HEK293 (cell line): ENCODE measurements around the gene FAM241A.

Source experiments
- CTCF ChIA-PET: fragments of 350-600 bp; formaldehyde crosslinking; extraction: SDS; loops from one replicate; lab custom pipeline; 2021; ENCODE audit warnings: antibody characterized with exemption; lab: Yijun Ruan, JAX
- POLR2A ChIA-PET: fragments of 300-600 bp; formaldehyde crosslinking; extraction: SDS; loops from one replicate; lab custom pipeline; 2020; ENCODE audit warnings: antibody characterized with exemption, inconsistent platforms; lab: Yijun Ruan, JAX
- H3K27ac ChIP-seq: fragments of 200-500 bp; sonication (Bioruptor generic); 2 replicates; pipeline ENCODE4 v1.5.1; 2014; ENCODE audit warnings: low read depth, low read length, control low read depth, inconsistent platforms; ENCODE audit errors: extremely low read depth
- H3K36me3 ChIP-seq, 2 experiments: fragments of 200-500 bp in 1 of 2; sonication (Bioruptor generic) in 1 of 2; 1 replicate in 1 of 2; 2 replicates in 1 of 2; pipeline ENCODE4 v1.5.1; 2014 to 2017; ENCODE audit warnings: inconsistent platforms in 2 of 2, low read length in 2 of 2; ENCODE audit not compliant: control insufficient read depth in 2 of 2, insufficient read depth in 1 of 2
- H3K4me1 ChIP-seq: fragments of 200-500 bp; sonication (Bioruptor generic); 2 replicates; pipeline ENCODE4 v1.5.1; 2014; ENCODE audit warnings: mild to moderate bottlenecking, low read length, inconsistent platforms; ENCODE audit not compliant: control insufficient read depth, insufficient read depth
- H3K4me3 ChIP-seq: 2 replicates; pipeline ENCODE4 v1.5.1; 2011; ENCODE audit warnings: low read depth, mild to moderate bottlenecking, control low read depth, low read length, moderate library complexity
- H3K9me3 ChIP-seq: fragments of 200-500 bp; sonication (Bioruptor generic); 2 replicates; pipeline ENCODE4 v1.5.1; 2014; ENCODE audit warnings: low read depth, low read length, inconsistent platforms; ENCODE audit not compliant: control insufficient read depth, insufficient read depth
- PRDM6 ChIP-seq: fragments of 450-650 bp; formaldehyde crosslinking; IDR thresholded peaks from 2 replicates; pipeline ENCODE4 v1.5.1; 2017; ENCODE audit warnings: missing biosample characterization, missing genetic modification characterization
- SETDB1 ChIP-seq: IDR thresholded peaks from one replicate; pipeline ENCODE4 v1.6.1; 2017; ENCODE audit warnings: mild to moderate bottlenecking, low read length, moderate library complexity, mixed read lengths; ENCODE audit not compliant: insufficient read length
- ZBTB8A ChIP-seq: fragments of 450-650 bp; formaldehyde crosslinking; IDR thresholded peaks from 2 replicates; pipeline ENCODE4 v1.5.1; 2016; ENCODE audit warnings: missing biosample characterization, missing genetic modification characterization
- ZIC2 ChIP-seq: fragments of 450-650 bp; formaldehyde crosslinking; IDR thresholded peaks from 2 replicates; pipeline ENCODE4 v1.5.1; 2016; ENCODE audit warnings: missing biosample characterization, missing genetic modification characterization
- ZNF121 ChIP-seq: fragments of 450-650 bp; formaldehyde crosslinking; IDR thresholded peaks from 2 replicates; pipeline ENCODE4 v1.5.1; 2016; ENCODE audit warnings: missing biosample characterization, missing genetic modification characterization
- ZNF19 ChIP-seq: fragments of 450-650 bp; formaldehyde crosslinking; IDR thresholded peaks from 2 replicates; pipeline ENCODE4; 2016; ENCODE audit warnings: missing biosample characterization, missing genetic modification characterization, low read depth
- ZNF324 ChIP-seq: fragments of 450-650 bp; formaldehyde crosslinking; IDR thresholded peaks from 2 replicates; pipeline ENCODE4 v1.5.1; 2016; ENCODE audit warnings: missing biosample characterization, missing genetic modification characterization
- ZNF48 ChIP-seq: fragments of 450-650 bp; formaldehyde crosslinking; IDR thresholded peaks from 2 replicates; pipeline ENCODE4 v1.5.1; 2016; ENCODE audit warnings: missing biosample characterization, missing genetic modification characterization
- ZNF596 ChIP-seq: fragments of 450-650 bp; IDR thresholded peaks from 2 replicates; pipeline ENCODE4 v1.5.0; 2018; ENCODE audit warnings: missing biosample characterization, mild to moderate bottlenecking, missing genetic modification characterization, moderate library complexity
- ZNF610 ChIP-seq: fragments of 450-650 bp; formaldehyde crosslinking; IDR thresholded peaks from 2 replicates; pipeline ENCODE4 v1.5.1; 2016; ENCODE audit warnings: missing biosample characterization, missing genetic modification characterization, borderline replicate concordance
- ZNF76 ChIP-seq: fragments of 450-650 bp; formaldehyde crosslinking; IDR thresholded peaks from 2 replicates; pipeline ENCODE4; 2016; ENCODE audit warnings: low read depth, missing biosample characterization, missing genetic modification characterization, borderline replicate concordance
- TF ChIP-seq, protein P1 (sequence below): fragments of 450-650 bp; formaldehyde crosslinking; IDR thresholded peaks from 2 replicates; pipeline ENCODE4 v1.5.1; 2016; ENCODE audit warnings: missing biosample characterization, missing genetic modification characterization
- TF ChIP-seq, protein P2 (sequence below): fragments of 450-650 bp; IDR thresholded peaks from 2 replicates; pipeline ENCODE4 v1.5.1; 2018; ENCODE audit warnings: missing biosample characterization, mild to moderate bottlenecking, missing genetic modification characterization
- TF ChIP-seq, protein P3 (sequence below): fragments of 450-650 bp; formaldehyde crosslinking; IDR thresholded peaks from 2 replicates; pipeline ENCODE4 v1.5.1; 2016; ENCODE audit warnings: missing biosample characterization, missing genetic modification characterization

FAM241A gene

GRCh38 chr4:112182604-112183003 lies 37.4 kb downstream of the FAM241A start (continued):
- TF ChIP-seq, protein P1, sequence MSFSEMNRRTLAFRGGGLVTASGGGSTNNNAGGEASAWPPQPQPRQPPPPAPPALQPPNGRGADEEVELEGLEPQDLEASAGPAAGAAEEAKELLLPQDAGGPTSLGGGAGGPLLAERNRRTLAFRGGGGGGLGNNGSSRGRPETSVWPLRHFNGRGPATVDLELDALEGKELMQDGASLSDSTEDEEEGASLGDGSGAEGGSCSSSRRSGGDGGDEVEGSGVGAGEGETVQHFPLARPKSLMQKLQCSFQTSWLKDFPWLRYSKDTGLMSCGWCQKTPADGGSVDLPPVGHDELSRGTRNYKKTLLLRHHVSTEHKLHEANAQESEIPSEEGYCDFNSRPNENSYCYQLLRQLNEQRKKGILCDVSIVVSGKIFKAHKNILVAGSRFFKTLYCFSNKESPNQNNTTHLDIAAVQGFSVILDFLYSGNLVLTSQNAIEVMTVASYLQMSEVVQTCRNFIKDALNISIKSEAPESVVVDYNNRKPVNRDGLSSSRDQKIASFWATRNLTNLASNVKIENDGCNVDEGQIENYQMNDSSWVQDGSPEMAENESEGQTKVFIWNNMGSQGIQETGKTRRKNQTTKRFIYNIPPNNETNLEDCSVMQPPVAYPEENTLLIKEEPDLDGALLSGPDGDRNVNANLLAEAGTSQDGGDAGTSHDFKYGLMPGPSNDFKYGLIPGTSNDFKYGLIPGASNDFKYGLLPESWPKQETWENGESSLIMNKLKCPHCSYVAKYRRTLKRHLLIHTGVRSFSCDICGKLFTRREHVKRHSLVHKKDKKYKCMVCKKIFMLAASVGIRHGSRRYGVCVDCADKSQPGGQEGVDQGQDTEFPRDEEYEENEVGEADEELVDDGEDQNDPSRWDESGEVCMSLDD (tag by site-specific recombination), result no peak
- TF ChIP-seq, all 188 proteins: peak for 0

DNA sequence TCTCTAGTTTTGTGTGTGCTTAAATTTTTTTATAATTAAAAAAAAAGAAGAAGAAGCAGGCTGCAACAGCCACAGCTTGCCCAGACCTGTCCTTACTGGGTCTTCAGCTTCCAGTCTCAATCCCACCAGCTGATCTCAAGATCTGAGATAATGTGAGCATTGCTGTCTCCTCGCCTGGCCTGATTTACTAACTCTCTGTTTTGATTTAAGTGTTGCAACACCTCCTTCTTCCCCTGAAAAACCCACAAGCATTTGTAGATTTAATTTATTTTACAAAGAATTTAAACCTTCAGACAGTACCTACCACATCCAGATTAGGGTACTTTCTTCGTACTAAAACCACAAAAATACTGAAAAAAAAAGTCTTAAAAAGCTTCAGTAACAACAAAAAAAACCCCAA lies 38.0 kb downstream of the FAM241A start:
- Histone ChIP-seq H3K36me3 (no peaks in the 10 kb centered on the region), H3K4me1 (no peaks in the 10 kb centered on the region), H3K4me3 (no peak overlapping the region), H3K9me3 (no peaks in the 10 kb centered on the region), H3K27ac (no peak overlapping the region)
- ChIA-PET POLR2A (no interaction called here), CTCF (no interaction called here)
- TF ChIP-seq ZNF324 (tag by site-specific recombination), result no peak
- TF ChIP-seq ZNF121, result no peak
- TF ChIP-seq ZNF19 (tag by site-specific recombination), result no peak
- TF ChIP-seq, protein P2, sequence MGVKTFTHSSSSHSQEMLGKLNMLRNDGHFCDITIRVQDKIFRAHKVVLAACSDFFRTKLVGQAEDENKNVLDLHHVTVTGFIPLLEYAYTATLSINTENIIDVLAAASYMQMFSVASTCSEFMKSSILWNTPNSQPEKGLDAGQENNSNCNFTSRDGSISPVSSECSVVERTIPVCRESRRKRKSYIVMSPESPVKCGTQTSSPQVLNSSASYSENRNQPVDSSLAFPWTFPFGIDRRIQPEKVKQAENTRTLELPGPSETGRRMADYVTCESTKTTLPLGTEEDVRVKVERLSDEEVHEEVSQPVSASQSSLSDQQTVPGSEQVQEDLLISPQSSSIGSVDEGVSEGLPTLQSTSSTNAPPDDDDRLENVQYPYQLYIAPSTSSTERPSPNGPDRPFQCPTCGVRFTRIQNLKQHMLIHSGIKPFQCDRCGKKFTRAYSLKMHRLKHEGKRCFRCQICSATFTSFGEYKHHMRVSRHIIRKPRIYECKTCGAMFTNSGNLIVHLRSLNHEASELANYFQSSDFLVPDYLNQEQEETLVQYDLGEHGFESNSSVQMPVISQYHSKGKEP, result no peak
- no peak for TF ChIP-seq PRDM6 (tag by site-specific recombination)
- TF ChIP-seq ZIC2 (tag by site-specific recombination), result no peak
- TF ChIP-seq ZNF596 (tag by site-specific recombination), result no peak

DNA sequence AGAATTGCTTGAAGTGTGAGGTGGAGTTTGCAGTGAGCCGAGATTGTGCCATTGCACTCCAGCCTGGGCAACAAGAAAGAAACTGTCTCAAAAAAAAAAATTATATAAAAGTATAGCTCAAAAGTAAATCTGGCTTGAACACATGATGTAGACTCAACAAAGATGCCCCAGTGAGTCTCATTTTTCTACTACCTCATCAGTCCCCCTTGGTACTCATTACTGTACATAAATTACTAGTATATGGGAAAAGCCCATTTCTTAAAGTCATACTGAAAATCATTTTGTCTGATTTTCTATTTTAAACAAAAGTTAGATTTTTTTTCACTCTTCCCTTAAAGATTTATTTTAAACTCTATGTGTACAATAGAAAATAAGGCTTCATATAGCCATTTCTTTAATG lies 39.2 kb downstream of the FAM241A start:
- Histone ChIP-seq H3K9me3 (no peaks in the 10 kb centered on the region), H3K4me1 (no peaks in the 10 kb centered on the region), H3K4me3 (no peak overlapping the region), H3K36me3 (no peaks in the 10 kb centered on the region; a peak in 1 of 3 replicates), H3K27ac (no peak overlapping the region)
- CTCF ChIA-PET, result interaction anchor here (0.8 kb wide), 1 partner anchor 13 kb away, joined by 3 read pairs; no protein-coding TSS in a partner anchor
- TF ChIP-seq ZBTB8A (tag by site-specific recombination), result no peak
- TF ChIP-seq SETDB1, result no peak
- TF ChIP-seq ZNF48 (tag by site-specific recombination), result no peak
- TF ChIP-seq ZNF610 (tag by site-specific recombination), result no peak
- TF ChIP-seq ZNF76 (tag by site-specific recombination), result no peak
- TF ChIP-seq, protein P3, sequence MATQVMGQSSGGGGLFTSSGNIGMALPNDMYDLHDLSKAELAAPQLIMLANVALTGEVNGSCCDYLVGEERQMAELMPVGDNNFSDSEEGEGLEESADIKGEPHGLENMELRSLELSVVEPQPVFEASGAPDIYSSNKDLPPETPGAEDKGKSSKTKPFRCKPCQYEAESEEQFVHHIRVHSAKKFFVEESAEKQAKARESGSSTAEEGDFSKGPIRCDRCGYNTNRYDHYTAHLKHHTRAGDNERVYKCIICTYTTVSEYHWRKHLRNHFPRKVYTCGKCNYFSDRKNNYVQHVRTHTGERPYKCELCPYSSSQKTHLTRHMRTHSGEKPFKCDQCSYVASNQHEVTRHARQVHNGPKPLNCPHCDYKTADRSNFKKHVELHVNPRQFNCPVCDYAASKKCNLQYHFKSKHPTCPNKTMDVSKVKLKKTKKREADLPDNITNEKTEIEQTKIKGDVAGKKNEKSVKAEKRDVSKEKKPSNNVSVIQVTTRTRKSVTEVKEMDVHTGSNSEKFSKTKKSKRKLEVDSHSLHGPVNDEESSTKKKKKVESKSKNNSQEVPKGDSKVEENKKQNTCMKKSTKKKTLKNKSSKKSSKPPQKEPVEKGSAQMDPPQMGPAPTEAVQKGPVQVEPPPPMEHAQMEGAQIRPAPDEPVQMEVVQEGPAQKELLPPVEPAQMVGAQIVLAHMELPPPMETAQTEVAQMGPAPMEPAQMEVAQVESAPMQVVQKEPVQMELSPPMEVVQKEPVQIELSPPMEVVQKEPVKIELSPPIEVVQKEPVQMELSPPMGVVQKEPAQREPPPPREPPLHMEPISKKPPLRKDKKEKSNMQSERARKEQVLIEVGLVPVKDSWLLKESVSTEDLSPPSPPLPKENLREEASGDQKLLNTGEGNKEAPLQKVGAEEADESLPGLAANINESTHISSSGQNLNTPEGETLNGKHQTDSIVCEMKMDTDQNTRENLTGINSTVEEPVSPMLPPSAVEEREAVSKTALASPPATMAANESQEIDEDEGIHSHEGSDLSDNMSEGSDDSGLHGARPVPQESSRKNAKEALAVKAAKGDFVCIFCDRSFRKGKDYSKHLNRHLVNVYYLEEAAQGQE, result no peak
- POLR2A ChIA-PET, result no interaction called here
